Measurements from ENCODE around the gene ISY1.
A peak's percentile ranks its signal among the peaks of the same experiment; 100 is the strongest.
"Not testable (repeated sequence)": the region's sequence is repeated elsewhere in the genome, so short reads cannot be mapped to it uniquely, and the experiment has no call there.

The ISY1 gene

GRCh38 chr3:129166579-129167332 lies 5.9 kb upstream of the ISY1 start:
- DNase-seq (ENCODE audit: low spot score) = no peak

DNA sequence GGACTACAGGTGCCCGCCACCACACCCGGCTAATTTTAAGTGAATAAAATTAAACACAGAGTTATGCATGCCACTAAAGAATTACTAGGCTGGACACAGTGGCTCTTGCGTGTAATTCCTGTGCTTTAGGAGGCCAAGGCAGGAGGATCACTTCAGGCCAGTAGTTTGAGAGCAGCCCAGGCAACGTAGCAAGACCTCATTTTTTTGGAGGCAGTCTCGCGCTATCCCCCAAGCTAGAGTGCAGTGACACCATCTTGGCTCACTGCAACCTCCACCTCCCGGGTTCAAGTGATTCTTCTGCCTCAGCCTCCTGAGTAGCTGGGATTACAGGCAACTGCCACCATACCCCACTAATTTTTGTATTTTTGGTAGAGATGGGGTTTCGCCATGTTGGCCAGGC lies 4.7 kb upstream of the ISY1 start:
- DNase-seq (ENCODE audit: low spot score) = not testable (repeated sequence)

DNA sequence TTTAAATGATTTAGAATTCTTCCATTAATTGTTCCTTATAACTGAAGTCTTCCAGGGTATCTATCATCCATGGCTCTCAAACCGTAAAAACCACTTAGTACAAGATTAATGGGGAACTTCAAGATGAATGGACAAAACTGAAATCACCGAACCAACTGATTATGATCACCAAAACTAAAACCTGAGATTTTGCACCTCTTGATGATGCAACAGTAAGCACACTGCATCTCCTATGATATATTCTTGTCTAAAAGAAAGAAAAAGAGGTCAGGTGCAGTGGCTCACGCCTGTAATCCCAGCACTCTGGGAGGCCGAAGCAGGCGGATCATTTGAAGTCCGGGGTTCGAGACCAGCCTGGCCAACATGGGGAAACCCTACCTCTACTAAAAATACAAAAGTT lies 3.6 kb upstream of the ISY1 start:
- DNase-seq (ENCODE audit: low spot score) = no peak

- DNase-seq (ENCODE audit: low spot score) = peak; percentile 36
Measured at GRCh38 chr3:129162729-129163579, 2.1 kb upstream of the ISY1 start.

- peak; percentile 43 for DNase-seq (ENCODE audit: low spot score)
Measured at GRCh38 chr3:129161860-129162271, 1.0 kb upstream of the ISY1 start.

- DNase-seq (ENCODE audit: low spot score) = no peak
Measured at GRCh38 chr3:129144786-129145185, 16.1 kb downstream of the ISY1 start.

- not testable (repeated sequence) for DNase-seq (ENCODE audit: low spot score)
Measured at GRCh38 chr3:129141011-129141410, 19.9 kb downstream of the ISY1 start.

DNA sequence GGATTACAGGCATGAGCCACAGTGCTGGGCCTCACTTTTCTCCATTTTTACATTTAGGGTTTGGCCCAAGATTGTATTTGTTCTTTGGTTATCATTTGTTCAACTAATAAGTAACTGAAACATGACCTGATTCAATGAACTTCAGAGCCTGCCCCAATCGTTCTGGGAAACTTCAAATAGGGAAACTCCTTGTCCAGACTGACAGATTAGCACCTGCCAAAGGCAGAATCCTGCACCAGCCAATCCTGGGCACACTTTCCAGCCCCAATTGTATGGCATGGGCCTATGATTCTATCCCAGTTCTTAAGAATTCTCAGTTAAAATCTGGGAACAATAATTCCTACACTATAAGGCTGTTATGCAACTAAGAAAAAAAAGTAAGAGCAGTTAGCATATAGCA lies 21.0 kb downstream of the ISY1 start:
- no peak for DNase-seq (ENCODE audit: low spot score)

DNA sequence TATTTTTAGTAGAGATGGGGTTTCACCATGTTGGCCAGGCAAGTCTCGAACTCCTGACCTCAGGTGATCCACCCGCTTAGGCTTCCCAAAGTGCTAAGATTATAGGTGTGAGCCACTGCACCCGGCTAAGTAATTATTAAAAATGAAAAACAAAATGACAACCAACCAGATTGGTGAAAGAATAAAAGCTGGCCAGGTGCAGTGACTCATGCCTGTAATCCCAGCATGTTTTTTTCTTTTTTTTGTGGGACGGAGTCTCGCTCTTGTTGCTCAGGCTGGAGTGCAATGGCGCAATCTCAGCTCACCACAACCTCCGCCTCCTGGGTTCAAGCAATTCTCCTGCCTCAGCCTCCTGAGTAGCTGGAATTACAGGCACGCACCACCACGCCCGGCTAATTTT lies 24.6 kb downstream of the ISY1 start:
- DNase-seq (ENCODE audit: low spot score) = not testable (repeated sequence)

GRCh38 chr3:129132097-129132866 lies 28.6 kb downstream of the ISY1 start:
- DNase-seq (ENCODE audit: low spot score) = no peak

DNA sequence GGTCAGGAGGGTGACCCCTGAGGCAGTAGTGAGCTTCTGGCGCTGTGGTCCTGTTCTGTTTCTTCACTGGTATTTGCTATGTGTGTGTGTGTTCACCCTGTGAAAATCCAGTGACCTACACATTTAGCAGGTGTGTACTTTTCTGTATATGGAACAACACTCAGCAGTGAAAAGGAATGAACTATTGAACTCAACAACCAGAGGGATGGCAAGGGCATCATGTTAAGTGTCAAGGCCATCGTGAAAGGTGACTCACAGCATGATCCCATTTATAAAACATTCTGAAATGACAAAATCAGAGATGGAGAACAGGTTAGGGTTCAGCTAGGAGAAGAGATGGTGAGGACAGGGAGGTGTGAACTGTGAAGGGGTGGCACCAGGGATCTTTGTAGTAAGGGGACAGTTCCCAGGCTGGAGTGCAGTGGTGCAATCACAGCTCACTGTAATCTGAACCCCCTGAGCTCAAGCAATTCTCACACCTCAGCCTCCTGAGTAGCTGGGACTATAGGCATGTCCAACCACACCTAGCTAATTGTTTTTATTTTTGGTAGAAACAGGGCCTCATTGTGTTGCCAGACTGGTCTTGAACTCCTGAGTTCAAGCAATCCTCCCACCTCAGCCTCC lies 29.3 kb downstream of the ISY1 start:
- no peak for DNase-seq (ENCODE audit: low spot score)

GRCh38 chr3:129130291-129130813 lies 30.5 kb downstream of the ISY1 start:
- no peak for DNase-seq (ENCODE audit: low spot score)

DNA sequence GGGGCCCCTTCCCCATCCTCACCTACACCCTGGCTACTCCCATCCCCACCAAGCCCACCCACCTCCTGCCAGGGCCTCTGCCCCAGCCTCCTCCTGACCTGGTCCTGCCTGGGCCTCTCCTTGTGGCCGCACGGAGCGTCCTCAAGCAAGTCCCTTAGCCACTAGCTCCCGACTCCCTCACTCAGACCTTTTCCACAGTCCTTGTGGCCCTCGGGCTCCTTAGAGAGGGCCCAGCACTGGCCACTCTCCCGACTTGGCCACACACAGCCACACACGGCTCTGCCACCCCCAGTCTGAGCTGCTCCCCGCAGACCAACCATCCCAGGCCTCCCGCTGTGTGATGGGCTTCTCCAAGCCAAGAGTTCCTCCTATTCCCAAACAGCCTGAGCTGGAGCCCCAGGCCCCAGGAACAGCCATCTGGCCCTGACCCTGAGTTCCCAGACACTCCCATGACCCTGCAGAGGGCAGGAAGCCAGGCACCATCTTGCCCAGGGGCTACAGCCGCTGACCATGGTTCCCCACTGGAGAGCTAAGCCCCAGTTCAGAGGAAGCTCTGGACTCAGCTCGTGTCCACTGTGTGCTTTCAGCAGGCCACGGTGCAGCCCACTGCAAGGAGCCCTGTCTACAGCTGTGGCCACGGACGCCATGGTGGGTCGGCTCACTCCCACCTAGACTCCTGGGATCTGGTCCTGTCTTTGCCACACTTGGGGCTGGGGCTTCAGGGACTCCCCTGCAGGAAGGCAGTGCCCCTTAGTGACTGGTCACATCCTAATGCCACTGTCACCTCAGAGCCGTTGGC lies 32.3 kb downstream of the ISY1 start:
- DNase-seq (ENCODE audit: low spot score) = no peak

- DNase-seq (ENCODE audit: low spot score) = no peak
Measured at GRCh38 chr3:129126726-129127280, 34.1 kb downstream of the ISY1 start.

- peak; percentile 15 for DNase-seq (ENCODE audit: low spot score)
Measured at GRCh38 chr3:129123314-129124060, 37.4 kb downstream of the ISY1 start.

GRCh38 chr3:129122412-129123011 lies 38.4 kb downstream of the ISY1 start:
- peak; percentile 50 for DNase-seq (ENCODE audit: low spot score)

- DNase-seq (ENCODE audit: low spot score) = peak; percentile 90
Measured at GRCh38 chr3:129121792-129122411, 39.0 kb downstream of the ISY1 start, which contains the start of gene RAB43. RAB43 (minus strand) TSS chr3:129121804; CDS start chr3:129121489, 315 bp downstream.

DNA sequence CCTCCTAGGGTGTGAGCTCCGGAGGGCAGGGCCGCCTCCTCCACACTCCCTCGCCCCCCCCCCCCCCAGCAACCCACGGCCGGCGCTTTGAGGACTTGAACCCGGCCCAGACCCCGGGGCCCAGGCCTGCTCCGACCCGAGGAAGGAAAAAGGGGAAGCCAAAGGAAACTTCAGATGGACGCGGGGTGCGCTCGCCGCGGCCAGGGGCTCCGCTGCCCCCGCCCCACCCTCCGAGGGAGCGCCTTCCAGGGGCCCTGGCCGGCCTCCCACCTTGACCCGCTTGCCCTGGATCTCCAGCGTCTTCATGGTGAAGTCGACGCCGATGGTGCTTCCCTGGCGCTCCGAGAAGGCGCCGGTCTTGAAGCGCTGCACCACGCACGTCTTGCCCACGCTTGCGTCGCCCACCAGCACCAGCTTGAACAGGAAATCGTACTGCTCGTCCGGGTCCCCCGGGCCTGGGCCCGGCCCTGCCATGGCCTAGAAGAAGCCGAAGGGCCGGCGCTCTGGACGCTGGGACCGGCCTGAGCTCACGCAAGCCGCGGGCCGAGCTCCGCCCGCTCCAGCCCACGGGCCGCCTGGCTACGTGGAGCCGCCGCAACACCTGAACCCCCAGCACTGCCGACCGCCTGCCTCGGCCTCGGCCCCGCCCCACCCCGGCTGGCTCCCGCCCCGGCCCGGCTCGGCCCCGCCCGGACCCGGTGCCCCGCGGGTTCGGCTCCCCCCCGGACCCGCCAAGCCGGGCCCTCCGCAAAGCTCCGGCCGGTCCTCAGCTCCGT lies 39.7 kb downstream of the ISY1 start:
- DNase-seq (ENCODE audit: low spot score) = no peak

Data from cerebellar cortex (tissue), 1 donor.